Fibroblast of skin of abdomen (primary cell): ENCODE measurements around the gene DLX1.

Experiments used
- DNase-seq: peaks from one replicate; pipeline ENCODE4 v3.0.0-alpha.2; 2013

The DLX1 gene

DNA sequence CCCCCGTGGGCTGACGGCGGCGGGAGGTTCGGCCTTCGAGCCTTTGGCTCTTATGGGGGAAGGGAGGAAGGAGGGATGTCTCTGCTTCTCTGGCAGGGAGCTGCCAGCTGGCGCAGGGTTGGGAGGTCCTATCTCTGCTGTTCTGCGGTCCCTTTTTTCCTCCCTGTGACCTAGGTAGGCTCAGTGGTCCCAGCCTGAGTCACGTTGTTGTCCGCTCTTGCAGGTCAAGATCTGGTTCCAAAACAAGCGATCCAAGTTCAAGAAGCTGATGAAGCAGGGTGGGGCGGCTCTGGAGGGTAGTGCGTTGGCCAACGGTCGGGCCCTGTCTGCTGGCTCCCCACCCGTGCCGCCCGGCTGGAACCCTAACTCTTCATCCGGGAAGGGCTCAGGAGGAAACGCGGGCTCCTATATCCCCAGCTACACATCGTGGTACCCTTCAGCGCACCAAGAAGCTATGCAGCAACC, 2.5 kb downstream of the DLX1 start:
- no peak for DNase-seq

DNA sequence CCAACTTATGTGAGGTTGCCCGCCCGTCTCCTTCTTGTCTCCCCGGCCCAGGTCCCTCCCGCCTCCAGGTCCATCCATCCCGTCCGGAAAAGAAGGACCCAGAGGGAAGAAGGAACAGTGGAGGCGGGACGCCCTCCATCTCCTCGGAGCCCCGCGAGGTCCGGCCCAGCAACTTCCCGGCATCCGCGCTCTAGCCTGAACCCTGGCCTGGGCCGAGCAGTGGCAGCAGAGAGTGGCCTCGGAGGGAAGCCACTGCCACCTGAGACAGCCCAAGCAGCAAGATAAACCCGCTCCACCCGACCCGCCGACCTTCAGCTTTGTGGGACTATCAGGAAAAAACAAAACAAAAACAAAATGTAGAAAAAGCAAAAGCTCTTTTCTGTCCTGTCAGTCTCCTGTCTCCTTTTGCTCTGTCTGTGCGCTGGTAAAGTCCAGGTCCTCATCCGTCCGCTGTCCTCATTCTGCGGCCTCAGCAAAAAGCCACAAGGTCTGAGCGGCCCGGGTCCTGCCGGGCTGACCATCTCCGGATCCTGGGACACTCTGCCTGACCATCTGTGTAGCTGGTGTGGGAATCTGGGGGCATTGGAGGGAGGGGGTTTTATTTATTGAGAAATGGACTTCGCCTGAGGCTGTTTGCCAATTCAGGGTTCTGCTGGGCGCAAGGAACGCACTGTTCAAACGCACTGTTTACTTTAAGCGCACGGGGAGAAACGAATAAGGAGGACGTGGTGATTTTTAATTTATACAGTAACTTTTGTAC, 3.1 kb downstream of the DLX1 start:
- DNase-seq, result no peak

DNA sequence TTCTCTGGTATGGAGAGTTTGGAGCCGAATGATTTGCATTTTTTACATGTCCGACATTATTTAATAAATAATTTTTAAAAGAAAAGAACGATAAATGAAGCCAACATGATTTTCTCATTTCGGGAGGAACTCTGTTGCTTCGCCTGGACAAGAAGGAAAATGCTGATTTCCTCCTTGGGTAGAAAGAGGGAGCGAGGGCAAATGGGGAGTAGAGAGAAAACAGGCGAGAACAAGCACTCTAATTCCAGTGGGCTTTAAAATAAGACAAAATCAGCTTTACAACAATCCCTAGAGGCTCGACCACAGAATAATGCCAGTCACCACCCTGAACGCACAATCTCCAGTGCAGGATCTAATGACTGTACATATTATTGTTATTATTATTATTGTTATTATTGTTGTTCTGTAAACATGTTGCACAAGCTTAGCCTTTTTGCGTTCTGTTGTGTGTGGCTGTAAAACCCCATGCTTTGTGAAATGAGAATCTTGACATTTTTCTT, 3.7 kb downstream of the DLX1 start:
- DNase-seq, result no peak

DNA sequence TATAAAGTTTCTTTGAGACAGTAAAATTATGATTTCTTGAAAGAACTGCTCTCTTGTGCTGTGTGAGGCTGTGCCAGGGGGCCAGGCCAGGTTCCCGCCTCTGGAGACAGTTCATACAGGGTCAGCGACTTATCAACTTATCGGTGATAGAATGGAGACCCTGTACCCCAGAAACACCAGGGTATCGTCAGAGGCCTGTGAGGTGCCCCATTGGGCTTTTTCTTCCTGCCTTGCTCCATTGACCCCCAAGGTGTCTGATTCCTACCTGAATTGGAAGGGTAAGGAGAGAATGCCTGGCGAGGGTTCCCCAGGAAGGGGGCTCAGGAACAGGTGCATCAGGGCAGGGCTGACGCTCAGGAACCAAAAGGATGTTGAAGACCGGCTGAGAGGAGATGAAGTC, 4.3 kb downstream of the DLX1 start:
- no peak for DNase-seq

GRCh38 chr2:172090044-172090961, 5.0 kb downstream of the DLX1 start:
- no peak for DNase-seq

DNA sequence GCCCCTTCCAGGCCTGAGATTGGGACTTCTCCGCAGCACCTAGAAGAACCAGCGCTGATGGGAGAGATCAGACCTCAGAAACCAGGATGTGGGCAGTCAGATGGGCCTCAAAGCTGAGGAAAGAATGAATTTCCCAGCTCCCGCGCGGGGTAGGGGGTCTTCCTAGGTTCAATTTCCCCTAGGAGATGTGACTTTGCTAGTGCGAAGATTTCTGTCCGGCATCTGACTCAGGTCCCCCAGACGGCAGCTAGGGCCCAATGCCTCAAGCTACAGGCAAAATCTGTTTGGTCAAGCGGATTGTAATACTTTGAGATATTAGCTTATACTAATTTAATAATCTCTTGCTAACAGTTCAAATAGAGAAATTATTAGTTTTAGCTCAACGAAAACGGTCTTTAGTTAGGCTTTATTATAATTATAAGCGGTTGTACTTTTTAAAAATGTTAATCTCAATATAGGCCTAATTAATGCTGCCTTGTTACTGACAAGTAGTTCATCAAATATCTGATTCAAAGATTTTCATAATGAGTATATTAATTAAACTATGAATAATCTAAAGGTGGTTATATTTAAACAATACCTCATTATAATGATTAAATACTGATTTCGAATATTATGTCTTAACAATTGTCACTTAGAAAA, 5.8 kb downstream of the DLX1 start:
- no peak for DNase-seq

DNA sequence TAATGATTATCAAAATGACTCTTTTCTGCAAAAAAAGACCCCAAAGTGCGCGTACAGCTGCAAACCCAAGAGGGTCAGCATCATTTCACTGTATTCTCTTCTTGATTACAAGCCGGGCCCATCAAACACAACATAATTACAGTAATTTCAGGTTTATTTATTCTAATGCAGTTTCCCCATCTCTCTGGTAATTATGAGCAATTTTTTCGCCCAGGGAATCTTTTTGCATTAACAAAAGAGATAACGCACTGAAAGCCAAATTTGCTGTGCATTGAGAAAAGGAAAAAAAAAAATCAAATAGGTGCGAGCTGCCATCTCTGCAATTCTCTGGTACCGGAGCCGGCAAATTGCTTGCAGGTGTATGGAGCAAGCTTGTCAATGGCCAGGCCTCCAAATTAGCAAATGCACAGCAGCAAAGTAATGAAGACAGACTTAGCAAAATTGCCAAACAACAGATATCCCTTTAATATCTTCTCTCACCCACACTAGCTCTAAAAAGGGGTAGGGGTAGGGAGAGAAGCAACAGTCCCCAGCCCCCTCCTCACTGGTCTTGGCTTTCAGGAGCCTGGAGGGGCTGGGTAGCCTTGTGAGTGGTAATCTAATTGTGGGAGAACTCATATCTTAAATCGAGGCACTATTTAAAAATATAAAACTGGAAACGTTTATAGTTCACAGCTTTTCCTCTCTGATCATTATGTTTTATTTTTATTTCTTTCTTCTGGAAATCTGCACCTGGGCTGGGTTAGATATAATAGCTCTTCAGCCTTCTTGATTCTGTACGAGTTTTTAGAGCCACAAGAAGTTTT, 6.7 kb downstream of the DLX1 start:
- DNase-seq, result no peak

DNA sequence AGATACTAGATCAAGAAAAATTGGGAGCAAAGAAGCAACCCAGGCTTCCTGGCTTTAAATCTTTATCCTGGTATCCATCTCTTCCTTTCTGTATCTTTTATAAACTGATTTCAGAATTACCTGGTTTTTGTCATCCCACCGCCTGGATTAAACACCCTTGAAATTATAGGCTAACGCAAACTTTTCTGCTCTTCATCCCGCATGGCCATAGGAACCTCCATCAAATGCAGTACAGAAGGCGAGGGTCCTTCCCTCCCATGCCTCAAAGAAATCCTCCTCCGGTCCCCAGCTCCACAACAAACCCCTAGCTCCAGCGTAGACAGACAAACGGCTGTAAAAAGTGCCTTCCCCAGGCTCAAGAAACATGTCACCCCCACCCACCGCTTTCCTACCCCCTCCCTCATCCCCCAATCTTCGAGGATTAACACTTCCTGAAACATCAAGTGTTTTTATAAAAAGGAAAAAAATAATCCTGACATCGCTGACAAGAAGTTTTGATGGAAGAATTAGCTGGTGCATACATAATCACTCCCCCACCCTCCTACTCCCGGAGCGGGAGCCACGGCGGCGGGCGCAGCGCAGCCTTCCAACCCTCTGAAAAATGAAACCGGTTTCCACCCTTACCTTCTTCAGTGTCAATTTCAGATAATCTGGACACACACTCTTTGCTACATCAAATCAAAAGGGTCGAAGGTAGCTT, 7.6 kb downstream of the DLX1 start:
- DNase-seq, result no peak

DNA sequence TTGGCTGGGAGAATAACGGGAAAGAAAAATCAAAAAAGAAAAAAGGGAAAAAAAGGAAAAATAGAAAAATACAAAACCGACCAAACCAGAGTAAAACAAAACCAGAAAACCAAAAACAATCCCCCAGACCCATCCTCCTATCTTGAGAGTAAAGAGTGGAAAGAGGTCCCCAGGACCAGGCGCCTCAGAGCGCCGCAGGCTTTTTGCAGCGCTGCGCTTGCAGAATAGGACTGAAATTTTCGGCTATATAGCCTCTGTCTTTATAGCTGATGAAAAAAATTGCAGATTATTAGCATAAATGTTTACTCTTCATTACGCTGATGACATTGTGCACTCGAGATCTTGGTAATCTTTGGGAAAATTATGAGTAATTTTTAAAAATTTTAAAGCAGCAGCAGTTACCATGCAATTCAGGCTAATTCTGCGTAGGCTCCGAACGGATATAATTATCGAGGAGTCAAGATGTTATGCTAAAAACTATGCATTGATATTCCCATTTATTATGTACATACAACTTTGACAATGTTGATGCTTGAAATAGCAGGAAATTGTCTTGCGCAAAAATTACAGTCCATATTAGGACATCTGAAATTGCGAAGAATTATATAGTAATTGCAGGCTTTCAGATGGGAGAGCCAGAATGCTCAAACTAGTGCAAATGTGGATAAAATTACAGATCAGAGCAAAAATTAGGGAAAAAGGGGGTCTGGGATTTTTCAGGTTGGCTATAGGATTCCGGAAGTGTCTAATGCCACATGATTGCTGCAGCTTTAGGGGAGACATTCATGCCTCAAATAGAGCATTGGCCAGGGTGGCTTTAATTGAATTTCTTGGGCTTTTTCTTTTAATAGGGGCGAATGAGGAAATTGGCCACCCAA, 8.3 kb downstream of the DLX1 start:
- DNase-seq, result no peak

- no peak for DNase-seq
Observed at GRCh38 chr2:172094294-172095145, 9.2 kb downstream of the DLX1 start.

GRCh38 chr2:172095146-172095904, 10.0 kb downstream of the DLX1 start:
- peak; percentile 87 for DNase-seq

DNA sequence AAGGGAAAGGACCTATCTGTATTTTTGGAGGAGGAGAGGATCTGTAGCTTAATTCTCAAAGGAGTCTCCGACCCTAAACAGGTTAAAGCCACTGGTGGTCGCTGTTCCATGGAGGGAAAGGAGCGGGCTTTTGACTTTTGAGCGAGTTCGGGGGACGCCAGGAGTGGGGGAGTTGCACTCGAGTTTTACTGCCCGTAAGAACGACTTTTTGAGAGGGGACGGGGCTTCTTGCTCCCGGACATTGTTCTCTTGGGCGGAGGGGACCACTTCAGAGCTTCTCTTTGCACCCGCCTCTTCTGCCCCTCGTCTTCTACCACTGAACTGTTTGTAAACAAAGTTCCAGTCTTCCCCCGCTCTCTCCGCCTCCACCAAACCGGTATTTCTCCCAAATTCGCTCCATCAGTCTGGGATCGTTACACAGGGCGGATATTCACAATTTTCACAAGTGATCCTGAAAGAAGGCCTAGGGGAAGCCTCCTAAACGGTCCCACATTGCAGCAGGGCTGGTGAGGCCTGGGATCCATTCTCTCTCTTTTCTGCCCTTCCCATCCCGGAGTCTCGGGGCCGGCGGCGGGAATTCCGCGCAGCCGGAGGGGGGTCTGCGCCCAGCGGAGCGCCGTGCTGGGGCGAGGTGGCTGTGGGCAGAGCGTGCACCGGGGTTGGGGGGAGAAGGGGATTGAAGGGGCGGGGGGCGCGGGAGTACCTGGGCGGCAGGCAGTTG, 10.8 kb downstream of the DLX1 start:
- no peak for DNase-seq

DNA sequence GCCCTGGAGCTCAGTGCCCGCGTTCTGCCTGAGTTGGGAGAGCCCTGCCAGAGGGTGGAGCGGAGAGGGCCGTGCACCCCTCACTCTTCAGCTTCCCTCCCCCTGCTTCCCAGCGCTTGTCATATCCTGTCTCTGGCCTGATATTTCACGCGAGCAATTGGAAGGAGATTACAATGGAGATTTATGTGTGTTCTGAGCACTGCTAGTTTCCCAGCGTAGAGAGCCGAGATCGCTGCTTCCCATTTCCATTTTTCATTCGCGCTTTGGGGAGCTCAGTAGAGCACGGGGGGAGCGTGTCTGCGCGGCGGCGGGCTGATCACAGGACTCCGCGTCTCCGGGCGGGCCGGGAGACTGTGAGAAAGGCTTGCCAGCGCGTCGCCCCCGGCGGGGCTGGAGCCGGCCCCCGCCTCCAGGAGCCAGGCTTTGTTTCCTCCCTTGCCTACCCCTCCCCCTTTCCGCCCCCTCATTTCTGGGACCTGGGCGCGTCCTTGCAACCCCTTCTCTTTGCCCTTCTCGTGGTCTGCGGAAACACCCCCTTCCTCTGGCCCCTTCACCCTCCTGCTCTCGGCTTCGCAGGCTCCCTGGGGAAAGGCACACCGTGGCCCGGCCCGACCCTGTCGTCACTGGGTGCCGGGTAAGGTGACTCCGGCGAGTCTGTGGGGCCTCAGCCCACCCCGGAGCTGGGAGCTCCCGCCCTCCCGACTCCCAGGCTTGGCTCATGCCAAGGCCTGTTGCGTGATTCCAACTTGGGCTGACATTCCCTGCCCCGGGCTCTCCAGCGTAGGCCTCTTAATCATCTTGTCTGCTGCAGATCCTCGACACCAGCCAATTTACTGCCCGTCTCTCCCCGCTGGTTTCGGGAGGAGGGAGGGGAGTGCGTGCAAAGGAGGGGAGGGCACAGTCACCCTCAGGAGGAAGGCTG, 11.6 kb downstream of the DLX1 start:
- peak; percentile 75 for DNase-seq

DNA sequence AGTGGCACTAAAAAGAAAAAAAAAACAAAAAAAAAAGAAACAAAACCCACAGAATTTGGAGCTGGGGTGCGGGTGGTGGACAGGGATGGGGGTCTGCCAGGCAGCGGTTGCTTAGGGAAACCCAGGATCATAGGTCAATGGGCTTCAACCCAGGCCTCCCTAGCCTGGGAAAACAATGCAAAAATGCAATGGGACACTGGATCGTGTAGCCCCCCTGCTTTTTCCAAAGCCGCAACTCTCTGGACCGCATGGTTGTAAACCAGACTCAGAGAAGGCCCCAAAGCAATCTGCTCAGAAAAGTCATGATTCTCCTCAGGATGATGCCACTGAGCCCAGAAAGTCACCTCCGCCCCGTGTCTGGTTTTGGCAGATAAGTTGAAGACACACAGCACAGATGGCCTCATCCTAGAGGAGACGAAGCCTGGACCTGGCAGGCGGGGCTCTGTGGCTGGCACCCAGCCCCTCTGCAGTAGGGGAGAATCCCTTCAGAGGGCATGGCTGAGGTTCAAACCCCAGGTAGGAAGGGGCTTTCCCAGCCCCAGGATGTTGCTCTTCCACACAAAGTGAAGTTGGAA, 12.3 kb downstream of the DLX1 start:
- DNase-seq, result no peak

GRCh38 chr2:172098287-172098649, 13.0 kb downstream of the DLX1 start:
- no peak for DNase-seq

- DNase-seq, result peak; percentile 81
Observed at GRCh38 chr2:172098650-172099471, 13.6 kb downstream of the DLX1 start.
